GM20000 (cell line): ENCODE measurements around the gene PIGQ.

Source experiments
- DNase-seq: peaks from one replicate; pipeline ENCODE4 v3.0.0; 2012; ENCODE audit warnings: low spot score
- TF ChIP-seq, protein P1 (sequence below): IDR thresholded peaks from 2 replicates; pipeline ENCODE4 v1.5.1; 2012; ENCODE audit warnings: mild to moderate bottlenecking, control low read depth; ENCODE audit errors: extremely low read depth, missing control alignments

Gene PIGQ

DNA sequence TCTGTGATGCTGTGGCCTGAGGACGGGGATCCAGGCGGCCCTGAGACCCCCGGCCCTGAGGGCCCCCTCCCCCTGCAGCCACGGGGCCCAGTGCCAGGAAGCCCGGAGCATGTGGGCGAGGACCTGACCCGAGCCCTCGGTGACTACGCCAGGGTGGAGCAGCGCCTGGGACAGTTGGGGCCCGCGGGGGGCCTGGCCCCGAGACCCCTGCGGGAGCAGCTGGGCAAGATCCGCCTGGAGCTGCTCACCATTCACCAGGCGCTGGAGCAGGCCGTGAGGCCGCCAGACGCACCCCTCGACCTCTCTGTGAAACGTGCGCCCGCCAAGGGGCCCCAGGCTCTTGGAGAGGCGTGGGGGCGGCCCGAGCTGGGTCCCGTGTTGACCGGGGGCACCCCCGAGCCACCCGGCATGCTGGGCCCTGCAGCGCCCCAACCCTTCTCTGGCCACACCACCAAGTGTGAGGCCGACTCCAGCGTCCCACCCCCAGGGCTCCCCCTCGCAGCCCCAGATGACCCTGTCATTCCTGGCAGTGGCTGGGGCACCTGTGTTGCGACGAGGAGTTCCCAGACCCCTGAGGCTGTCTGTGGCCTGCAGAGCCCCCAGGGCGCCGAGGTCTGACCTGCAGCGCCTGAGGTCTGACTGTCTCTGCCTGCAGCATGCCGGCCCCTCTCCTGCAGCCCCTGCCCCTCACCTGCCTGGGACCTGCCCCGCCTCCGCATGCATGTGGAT lies 4.9 kb upstream of the PIGQ start:
- TF ChIP-seq, protein P1, sequence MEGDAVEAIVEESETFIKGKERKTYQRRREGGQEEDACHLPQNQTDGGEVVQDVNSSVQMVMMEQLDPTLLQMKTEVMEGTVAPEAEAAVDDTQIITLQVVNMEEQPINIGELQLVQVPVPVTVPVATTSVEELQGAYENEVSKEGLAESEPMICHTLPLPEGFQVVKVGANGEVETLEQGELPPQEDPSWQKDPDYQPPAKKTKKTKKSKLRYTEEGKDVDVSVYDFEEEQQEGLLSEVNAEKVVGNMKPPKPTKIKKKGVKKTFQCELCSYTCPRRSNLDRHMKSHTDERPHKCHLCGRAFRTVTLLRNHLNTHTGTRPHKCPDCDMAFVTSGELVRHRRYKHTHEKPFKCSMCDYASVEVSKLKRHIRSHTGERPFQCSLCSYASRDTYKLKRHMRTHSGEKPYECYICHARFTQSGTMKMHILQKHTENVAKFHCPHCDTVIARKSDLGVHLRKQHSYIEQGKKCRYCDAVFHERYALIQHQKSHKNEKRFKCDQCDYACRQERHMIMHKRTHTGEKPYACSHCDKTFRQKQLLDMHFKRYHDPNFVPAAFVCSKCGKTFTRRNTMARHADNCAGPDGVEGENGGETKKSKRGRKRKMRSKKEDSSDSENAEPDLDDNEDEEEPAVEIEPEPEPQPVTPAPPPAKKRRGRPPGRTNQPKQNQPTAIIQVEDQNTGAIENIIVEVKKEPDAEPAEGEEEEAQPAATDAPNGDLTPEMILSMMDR, result no peak
- no peak for DNase-seq

DNA sequence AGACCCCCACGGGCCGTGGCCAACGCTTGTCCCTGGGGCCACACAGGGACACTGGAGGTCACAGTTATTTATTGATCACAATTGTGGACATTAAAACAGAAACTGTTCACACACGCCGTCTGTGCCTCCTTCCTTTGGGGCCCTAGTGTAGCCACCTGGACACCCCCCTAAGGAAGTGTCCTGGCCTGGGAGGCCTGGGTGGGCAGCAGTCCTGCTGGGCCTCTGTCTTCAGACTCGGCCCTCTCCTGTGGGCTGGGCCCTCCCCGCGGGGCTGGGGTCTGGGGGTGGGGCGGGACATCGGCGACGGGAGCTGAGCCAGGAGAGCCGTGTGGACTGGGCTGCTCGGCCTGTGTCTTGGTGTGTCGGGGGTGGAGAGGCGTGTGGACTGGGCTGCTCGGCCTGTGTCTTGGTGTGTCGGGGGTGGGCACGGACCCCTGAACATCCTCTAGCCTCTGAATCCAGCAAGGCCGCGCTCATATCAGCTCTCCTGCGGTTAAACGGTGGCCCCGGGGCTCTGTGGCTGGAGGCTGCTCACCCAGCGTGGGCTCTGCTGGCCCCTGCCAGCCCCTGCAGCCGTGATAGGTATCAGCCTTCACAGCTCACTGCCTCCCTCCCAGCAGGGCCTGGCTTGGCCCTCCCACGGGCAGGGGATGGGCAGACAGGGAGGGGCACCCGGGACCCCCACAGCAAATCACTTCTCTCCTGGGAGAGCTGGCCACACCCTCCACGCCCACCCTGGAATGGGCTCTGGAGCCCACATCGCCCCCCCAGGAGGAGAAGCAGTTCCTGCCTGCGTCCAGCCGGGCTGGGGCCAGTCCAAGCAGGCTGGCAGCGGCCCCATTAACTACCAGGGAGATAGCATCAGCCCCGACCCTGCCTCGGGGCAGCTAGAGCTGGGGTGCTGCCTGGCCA lies 4.1 kb upstream of the PIGQ start:
- no peak for DNase-seq

DNA sequence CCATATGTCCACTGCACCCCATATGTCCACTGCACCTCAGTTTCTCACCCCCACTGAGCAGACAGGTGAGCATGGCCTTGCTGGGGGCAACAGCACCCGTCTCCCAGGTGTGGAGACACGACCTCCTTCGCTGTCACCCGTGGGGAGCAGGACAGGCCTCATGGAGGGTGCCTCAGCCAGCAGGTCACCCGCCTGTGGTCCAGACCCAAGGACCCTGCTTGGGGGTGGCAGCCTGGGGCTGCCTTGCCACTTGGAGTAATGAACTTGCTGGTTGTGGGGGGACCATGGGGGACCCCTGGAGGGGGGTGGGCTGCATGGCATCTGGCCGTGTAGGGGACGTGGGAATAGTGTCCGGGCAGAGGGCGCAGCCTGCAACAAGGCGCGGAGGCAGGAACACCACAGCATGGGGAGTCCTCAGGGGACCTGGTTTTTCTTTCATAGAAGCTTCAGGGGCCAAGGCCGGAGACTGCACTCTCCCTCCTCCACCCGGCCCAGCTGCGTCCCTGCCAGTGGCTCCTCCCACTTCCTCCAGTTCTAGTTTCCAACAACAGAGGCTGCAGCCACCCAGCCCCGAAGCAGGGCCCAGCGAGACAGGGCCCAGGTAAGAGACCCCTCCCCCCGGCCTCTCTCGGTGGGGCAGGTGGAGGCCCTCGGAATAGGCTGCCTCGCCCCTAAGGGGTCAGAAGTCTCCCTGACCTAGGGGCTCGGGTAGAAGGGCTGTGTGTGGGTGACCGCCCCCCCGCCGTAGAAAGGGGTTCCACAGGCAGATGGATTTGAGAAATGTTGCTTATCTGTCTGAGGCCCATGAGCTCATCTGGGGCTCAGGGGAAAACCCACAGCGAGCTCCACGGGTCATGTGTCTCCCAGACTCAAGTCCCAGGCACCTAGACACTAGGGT lies 3.0 kb upstream of the PIGQ start, which contains the start of gene NHLRC4:
NHLRC4 (plus strand) TSS at position 531 of the 898 bp plus-strand sequence. CDS start 1,043 bp downstream, outside the sequence.
- peak; percentile 95 for DNase-seq
- TF ChIP-seq, protein P1, result no peak

More for the DNA sequence above, 4.1 kb upstream of the PIGQ start:
- TF ChIP-seq, protein P1, result no peak

DNA sequence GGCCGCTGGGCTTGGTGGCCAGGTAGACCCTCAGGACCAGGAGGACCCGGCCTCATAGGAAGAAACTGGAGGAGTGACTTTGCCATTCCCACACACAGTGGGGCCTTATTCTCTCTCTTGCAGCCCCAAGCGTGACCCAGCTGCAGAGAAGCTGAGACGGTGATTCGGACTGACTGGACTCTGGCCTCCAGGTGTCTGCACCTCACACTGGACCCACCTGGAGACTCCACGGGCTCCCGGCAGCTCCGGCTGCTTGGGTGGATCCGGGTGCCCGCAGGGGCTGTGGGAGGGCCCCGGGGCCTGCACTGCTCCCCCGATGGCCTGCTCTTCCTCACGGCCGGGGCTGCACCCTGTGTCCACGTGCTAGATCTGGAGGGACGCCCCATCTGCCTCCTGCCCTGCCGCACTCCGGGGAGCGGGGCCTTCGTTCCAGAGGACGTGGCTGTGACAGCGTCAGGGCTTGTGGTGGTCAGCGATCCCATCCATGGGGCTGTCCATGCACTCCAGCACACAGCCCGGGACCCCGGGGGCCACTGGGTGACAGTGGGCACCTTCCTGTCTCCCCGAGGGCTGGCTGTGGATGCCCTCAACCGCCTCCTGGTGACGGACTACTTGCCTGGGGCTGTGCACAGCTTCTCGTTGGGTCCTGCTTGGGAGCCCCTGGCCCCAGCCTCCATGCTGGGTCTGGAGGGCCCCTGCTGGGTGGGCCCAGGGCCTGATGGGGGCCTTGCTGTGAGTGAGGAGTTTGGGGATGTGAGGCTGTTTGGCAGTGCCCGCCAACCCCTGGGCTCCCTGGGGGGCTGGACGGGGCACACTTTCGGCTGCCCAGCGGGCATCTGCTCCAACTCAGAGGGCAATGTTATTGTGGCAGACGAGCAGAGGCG lies 2.2 kb upstream of the PIGQ start:
- DNase-seq, result no peak
- TF ChIP-seq, protein P1, result no peak

DNA sequence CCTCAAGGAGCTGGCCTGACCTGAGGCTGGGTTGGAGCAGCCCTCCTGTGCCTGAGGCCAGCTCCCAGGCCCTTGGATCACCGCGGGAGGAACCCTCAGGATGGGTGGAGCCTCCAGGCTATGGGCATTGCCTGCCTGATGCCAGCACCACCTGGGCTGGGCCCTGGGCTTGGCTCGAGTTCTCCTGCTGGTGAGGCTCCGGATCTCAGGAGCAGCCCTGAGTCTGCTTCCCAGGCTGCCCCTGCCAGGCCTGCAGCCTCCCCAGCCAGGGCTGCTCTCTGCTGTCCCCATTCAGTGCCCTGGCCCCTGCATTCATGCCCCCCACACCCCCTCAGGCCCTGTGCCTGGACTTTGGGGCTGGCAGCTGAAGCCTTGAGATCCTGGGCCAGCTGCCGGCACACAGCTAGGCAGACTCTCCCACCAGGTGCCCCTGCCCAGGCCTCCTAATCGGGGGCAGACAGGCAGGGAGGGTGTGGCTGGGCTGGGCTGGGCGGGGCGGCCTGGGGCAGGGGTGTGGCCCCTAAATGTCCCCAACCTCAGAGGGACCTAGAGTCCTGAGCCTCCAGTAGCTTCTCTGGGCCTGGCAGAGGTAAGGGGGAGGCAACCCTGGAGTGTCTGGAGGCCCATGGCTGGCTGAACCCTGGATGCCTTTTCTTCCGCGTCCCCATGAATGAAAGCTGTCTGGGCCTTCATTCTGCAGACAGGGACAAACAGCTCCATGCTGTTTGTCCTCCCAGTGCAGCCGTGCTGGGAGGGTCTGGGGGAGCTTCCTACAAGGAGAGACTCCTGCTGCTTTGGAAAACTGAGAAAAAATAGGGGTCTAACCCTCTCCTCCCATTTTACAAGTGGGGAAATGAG lies 1.1 kb upstream of the PIGQ start:
- DNase-seq, result no peak
- TF ChIP-seq, protein P1, result no peak
